ENCODE measurements around the gene USP3.
"Not testable (repeated sequence)": the region's sequence is repeated elsewhere in the genome, so short reads cannot be mapped to it uniquely, and the experiment has no call there.

The USP3 gene

GRCh38 chr15:63617627-63618026 lies 113.2 kb downstream of the USP3 start:
- not testable (repeated sequence) for DNase-seq

- not testable (repeated sequence) for DNase-seq
Measured at GRCh38 chr15:63620760-63621159, 116.4 kb downstream of the USP3 start.

- no peak for DNase-seq
Measured at GRCh38 chr15:63623232-63623969, 119.0 kb downstream of the USP3 start.

DNA sequence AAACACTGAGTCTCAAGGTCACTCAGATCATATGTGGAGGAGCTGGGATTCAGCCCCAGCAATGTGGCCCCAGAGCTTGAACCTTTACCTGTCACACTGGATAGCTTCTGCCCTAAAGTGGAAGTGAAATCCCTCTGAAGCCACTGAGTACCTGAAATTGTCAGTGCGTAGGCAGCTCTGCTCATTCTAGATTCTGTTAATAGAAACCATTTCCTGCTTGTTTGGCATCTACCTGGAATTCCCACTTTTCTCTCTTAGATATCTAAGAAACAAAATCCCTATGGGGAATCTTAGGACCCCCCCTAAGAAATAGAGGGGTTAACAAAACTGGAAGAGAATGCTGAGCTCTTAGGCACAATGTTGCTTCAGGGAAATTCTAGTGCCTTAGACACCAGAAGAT lies 122.6 kb downstream of the USP3 start:
- no peak for DNase-seq

DNA sequence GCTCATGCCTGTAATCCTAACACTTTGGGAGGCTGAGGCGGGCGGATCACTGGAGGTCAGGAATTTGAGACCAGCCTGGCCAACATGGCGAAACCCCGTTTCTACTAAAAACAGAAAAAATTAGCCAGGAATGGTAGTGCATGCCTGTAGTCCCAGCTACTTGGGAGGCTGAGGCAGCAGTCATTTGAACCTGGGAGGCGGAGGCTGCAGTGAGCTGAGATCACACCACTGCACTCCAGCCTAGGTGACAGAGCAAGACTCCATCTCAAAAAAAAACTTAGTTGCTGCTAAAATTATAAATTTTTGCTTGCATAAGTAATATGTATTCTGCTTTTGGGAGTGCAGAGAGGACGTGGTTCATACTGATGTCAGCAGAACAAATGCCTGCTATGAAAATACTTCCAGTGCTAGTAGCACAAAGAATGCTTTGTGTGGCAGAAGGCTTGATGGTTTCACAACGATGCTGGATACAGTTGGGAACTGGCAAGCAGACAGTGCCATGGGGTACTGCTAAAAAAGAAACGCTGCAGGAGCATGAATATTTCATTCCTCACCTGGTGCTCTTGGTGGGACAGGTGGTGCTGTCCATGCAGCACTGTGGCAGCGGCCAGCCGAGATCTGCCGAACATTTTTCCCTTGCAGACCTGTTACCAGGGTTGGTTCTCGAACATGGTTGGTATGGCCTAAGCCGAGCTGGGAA lies 123.9 kb downstream of the USP3 start:
- no peak for DNase-seq

- DNase-seq = peak; percentile 9
Measured at GRCh38 chr15:63630036-63630751, 125.8 kb downstream of the USP3 start.

DNA sequence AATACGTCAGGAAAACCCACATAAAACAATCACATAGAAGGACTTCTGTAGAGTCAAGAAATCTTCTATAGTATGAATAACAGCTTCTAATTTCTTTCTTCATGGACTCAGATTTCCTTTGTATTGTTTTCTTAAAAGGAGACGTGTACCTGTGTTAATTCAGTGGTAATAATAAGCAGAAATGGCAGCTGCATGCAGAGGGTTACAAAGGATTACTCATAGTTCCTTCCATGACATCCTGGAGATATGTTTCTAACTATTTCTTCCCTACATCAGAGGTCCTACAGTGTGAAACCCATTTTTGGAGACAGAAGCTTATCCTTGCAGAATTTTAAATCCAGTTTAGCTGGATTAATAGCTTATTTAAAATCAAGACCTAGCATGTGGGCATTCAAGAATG lies 128.9 kb downstream of the USP3 start:
- peak; percentile 26 for DNase-seq

- no peak for DNase-seq
Measured at GRCh38 chr15:63634154-63634553, 129.8 kb downstream of the USP3 start.

GRCh38 chr15:63636518-63637061 lies 132.2 kb downstream of the USP3 start:
- no peak for DNase-seq

DNA sequence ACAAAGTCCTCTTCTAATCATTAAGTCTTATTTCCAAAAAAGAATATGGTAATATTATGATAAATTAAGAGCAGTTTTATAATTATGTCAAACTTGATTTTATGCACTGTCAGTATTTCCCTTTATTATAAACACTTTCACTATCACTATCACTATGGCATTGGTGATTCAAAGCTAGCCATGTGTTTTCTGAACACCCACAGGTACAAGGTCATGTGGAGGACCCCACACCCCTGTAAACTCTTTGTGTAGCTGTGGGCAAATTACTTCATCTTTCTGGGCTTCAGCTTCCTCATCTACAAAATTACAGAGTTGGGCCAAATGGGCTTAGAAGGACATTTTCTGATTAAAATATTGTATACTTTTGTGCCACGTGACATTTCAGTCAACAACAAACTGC lies 134.4 kb downstream of the USP3 start:
- no peak for DNase-seq

DNA sequence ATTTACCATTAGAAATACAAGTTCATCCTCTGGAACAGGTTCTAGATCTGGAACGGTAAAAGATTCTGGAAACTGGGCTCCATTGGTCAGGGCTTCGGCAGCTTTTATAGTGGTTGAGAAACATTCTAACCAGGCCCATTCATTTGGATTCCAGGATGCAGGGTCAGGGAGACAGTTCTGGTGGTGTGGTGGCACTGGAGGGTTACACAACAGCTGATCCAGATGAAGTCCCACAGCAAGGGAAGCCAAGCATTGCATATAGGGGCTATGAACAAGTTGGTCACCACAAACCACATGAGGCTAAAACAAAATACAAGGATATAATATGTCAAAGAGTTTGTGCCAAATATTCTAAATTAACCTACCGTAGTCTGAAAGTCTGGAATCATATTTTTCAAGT lies 135.8 kb downstream of the USP3 start:
- DNase-seq = no peak
